Amygdala (tissue), 56 donors: ENCODE measurements around the gene MAPKAP1.
A peak's percentile ranks its signal among the peaks of the same experiment; 100 is the strongest.
"Not testable (repeated sequence)": the region's sequence is repeated elsewhere in the genome, so short reads cannot be mapped to it uniquely, and the experiment has no call there.

Experiments
- DNase-seq, 56 donors: peaks; one replicate each; lab custom pipeline; 2025; lab: John Stamatoyannopoulos, UW

Gene MAPKAP1

GRCh38 chr9:125572461-125572860 is 134.5 kb downstream of the MAPKAP1 start:
- DNase-seq = not testable (repeated sequence)

- not testable (repeated sequence) for DNase-seq
These were observed 135.2 kb downstream of the MAPKAP1 start for GRCh38 chr9:125571824-125572223.

GRCh38 chr9:125570246-125570645 is 136.8 kb downstream of the MAPKAP1 start:
- no peak for DNase-seq

GRCh38 chr9:125568621-125569020 is 138.4 kb downstream of the MAPKAP1 start:
- no peak for DNase-seq

- DNase-seq = not testable (repeated sequence)
These were observed 141.0 kb downstream of the MAPKAP1 start for GRCh38 chr9:125566051-125566450.

- no peak for DNase-seq
These were observed 141.9 kb downstream of the MAPKAP1 start for GRCh38 chr9:125565126-125565525.

GRCh38 chr9:125564631-125565030 is 142.4 kb downstream of the MAPKAP1 start:
- no peak for DNase-seq

- DNase-seq = no peak
These were observed 145.4 kb downstream of the MAPKAP1 start for GRCh38 chr9:125561509-125562148.

GRCh38 chr9:125559894-125560293 is 147.1 kb downstream of the MAPKAP1 start:
- DNase-seq = no peak

GRCh38 chr9:125559194-125559593 is 147.8 kb downstream of the MAPKAP1 start:
- no peak for DNase-seq

GRCh38 chr9:125558453-125559092 is 148.4 kb downstream of the MAPKAP1 start:
- peak in 34 of 56 donors; percentile 2 to 82 (median 26) for DNase-seq

GRCh38 chr9:125556046-125556721 is 150.8 kb downstream of the MAPKAP1 start:
- DNase-seq = no peak

GRCh38 chr9:125554726-125555125 is 152.3 kb downstream of the MAPKAP1 start:
- DNase-seq = no peak

- DNase-seq = no peak
These were observed 155.2 kb downstream of the MAPKAP1 start for GRCh38 chr9:125551781-125552180.

- no peak for DNase-seq
These were observed 156.8 kb downstream of the MAPKAP1 start for GRCh38 chr9:125549891-125550885.

- DNase-seq = peak in 9 of 56 donors; percentile 4 to 37 (median 23)
These were observed 157.5 kb downstream of the MAPKAP1 start for GRCh38 chr9:125549465-125549871.

GRCh38 chr9:125549039-125549438 is 158.0 kb downstream of the MAPKAP1 start:
- no peak for DNase-seq

GRCh38 chr9:125548141-125548540 is 158.9 kb downstream of the MAPKAP1 start:
- DNase-seq = no peak

- no peak for DNase-seq
These were observed 159.6 kb downstream of the MAPKAP1 start for GRCh38 chr9:125547368-125547767.

- DNase-seq = no peak
These were observed 161.2 kb downstream of the MAPKAP1 start for GRCh38 chr9:125545845-125546244.
